Measurements from ENCODE around the gene TMEM178B.

The TMEM178B gene

GRCh38 chr7:141460781-141461715, 387.2 kb downstream of the TMEM178B start:
- TF ChIP-seq CTCF (IDR thresholded peaks at IDR 0.05; ENCODE audit: low read length, missing control alignments) = no peak
- H3K4me3 ChIP-seq (replicated peaks; ENCODE audit: low read depth, low read length) = no peak overlapping the region
- no peak for DNase-seq (ENCODE audit: low read depth)

- DNase-seq (ENCODE audit: low read depth) = no peak
- no peak for TF ChIP-seq CTCF (IDR thresholded peaks at IDR 0.05; ENCODE audit: low read length, missing control alignments)
- no peak overlapping the region for H3K4me3 ChIP-seq (replicated peaks; ENCODE audit: low read depth, low read length)
Observed at GRCh38 chr7:141461924-141462323, 388.1 kb downstream of the TMEM178B start.

- no peak for DNase-seq (ENCODE audit: low read depth)
- TF ChIP-seq CTCF (IDR thresholded peaks at IDR 0.05; ENCODE audit: low read length, missing control alignments) = no peak
Observed at GRCh38 chr7:141462958-141463357, 389.1 kb downstream of the TMEM178B start.

GRCh38 chr7:141463986-141464385, 390.1 kb downstream of the TMEM178B start:
- no peak overlapping the region for H3K4me3 ChIP-seq (replicated peaks; ENCODE audit: low read depth, low read length)
- no peak for TF ChIP-seq CTCF (IDR thresholded peaks at IDR 0.05; ENCODE audit: low read length, missing control alignments)
- no peak for DNase-seq (ENCODE audit: low read depth)

More at GRCh38 chr7:141462958-141463357, 389.1 kb downstream of the TMEM178B start:
- H3K4me3 ChIP-seq (replicated peaks; ENCODE audit: low read depth, low read length) = no peak overlapping the region

GRCh38 chr7:141464551-141464950, 390.7 kb downstream of the TMEM178B start:
- TF ChIP-seq CTCF (IDR thresholded peaks at IDR 0.05; ENCODE audit: low read length, missing control alignments) = no peak
- H3K4me3 ChIP-seq (replicated peaks; ENCODE audit: low read depth, low read length) = no peak overlapping the region
- DNase-seq (ENCODE audit: low read depth) = no peak

GRCh38 chr7:141466151-141466904, 392.5 kb downstream of the TMEM178B start:
- no peak for TF ChIP-seq CTCF (IDR thresholded peaks at IDR 0.05; ENCODE audit: low read length, missing control alignments)
- H3K4me3 ChIP-seq (replicated peaks; ENCODE audit: low read depth, low read length) = no peak overlapping the region
- DNase-seq (ENCODE audit: low read depth) = no peak
